Karpas-422 (cell line): ENCODE results near the gene CNGB1. TPM values are rescaled to one million over a fixed set of nuclear protein-coding genes. Genes with fewer than 3 reads are reported as not detected.

ENCODE experiments used
- DNase-seq: peaks from one replicate; pipeline ENCODE4 v3.0.0-alpha.2; 2015
- H2AFZ ChIP-seq: fragments of 200-600 bp; sonication (generic); 2 replicates; pipeline ENCODE4 v1.6.1; 2014; ENCODE audit warnings: antibody characterized with exemption, low read length, mixed read lengths
- H3K27ac ChIP-seq: fragments of 200-600 bp; sonication (generic); 2 replicates; pipeline ENCODE4 v1.5.1; 2014; ENCODE audit warnings: mild to moderate bottlenecking, low read length, moderate library complexity
- H3K27me3 ChIP-seq: fragments of 200-600 bp; sonication (generic); 2 replicates; pipeline ENCODE4 v1.6.1; 2014; ENCODE audit warnings: low read length, mixed read lengths
- H3K36me3 ChIP-seq: fragments of 200-600 bp; sonication (generic); 2 replicates; pipeline ENCODE4 v1.6.1; 2014; ENCODE audit warnings: low read length, mixed read lengths; ENCODE audit not compliant: insufficient read depth
- H3K4me1 ChIP-seq: fragments of 200-600 bp; sonication (generic); 2 replicates; pipeline ENCODE4 v1.6.1; 2014; ENCODE audit warnings: mild to moderate bottlenecking, low read length, mixed read lengths
- H3K4me2 ChIP-seq: fragments of 200-600 bp; sonication (generic); 2 replicates; pipeline ENCODE4 v1.6.1; 2014; ENCODE audit warnings: low read length, low read depth, mild to moderate bottlenecking; ENCODE audit not compliant: poor library complexity, severe bottlenecking
- H3K4me3 ChIP-seq: fragments of 200-600 bp; sonication (generic); 2 replicates; pipeline ENCODE4 v1.5.1; 2014; ENCODE audit warnings: mild to moderate bottlenecking, antibody characterized with exemption, low read length, mixed read lengths
- H3K79me2 ChIP-seq: fragments of 200-600 bp; sonication (generic); 2 replicates; pipeline ENCODE4 v1.6.1; 2014; ENCODE audit warnings: mild to moderate bottlenecking, low read length, mixed read lengths
- H3K9ac ChIP-seq: fragments of 200-600 bp; sonication (generic); 2 replicates; pipeline ENCODE4 v1.6.0; 2014; ENCODE audit warnings: low read length
- H3K9me2 ChIP-seq: fragments of 200-600 bp; sonication (generic), shearing (Covaris generic); replicated peaks from 2 replicates; pipeline ENCODE4 v1.6.0; 2014; ENCODE audit warnings: mild to moderate bottlenecking, low read length, moderate library complexity; ENCODE audit not compliant: insufficient read depth
- H3K9me3 ChIP-seq: fragments of 300-700, 200-600 bp; sonication (generic); 2 replicates; pipeline ENCODE4 v1.6.1; 2014; ENCODE audit warnings: low read length, mixed read lengths
- H4K20me1 ChIP-seq: fragments of 200-600 bp; sonication (generic); 2 replicates; pipeline ENCODE4 v1.6.1; 2014; ENCODE audit warnings: mild to moderate bottlenecking, antibody characterized with exemption, low read length, low read depth; ENCODE audit not compliant: insufficient read depth
- total RNA-seq: library from RNA; depleted of rRNA; stranded (reverse); fragments of >200 nt; shearing (Covaris generic); gene quantifications from 2 replicates; pipeline ENCODE4 v1.2.3, GENCODE V29; 2014; ENCODE audit warnings: low replicate concordance

The CNGB1 gene
- total RNA-seq, 1 experiment from 2014 or later: not detected

- H3K36me3 ChIP-seq: no peaks in the 10 kb centered on the region
- no peaks in the 10 kb centered on the region for H3K27me3 ChIP-seq
- H3K4me1 ChIP-seq: no peaks in the 10 kb centered on the region
- DNase-seq: no peak
- no peaks in the 10 kb centered on the region for H4K20me1 ChIP-seq
- H3K79me2 ChIP-seq: no peaks in the 10 kb centered on the region
- no peak overlapping the region for H3K4me3 ChIP-seq
- no peaks in the 10 kb centered on the region for H3K9me3 ChIP-seq
- no peak overlapping the region for H3K27ac ChIP-seq
- no peak overlapping the region for H3K4me2 ChIP-seq
- no peak overlapping the region for H3K9ac ChIP-seq
- no peaks in the 10 kb centered on the region for H3K9me2 ChIP-seq
- H2AFZ ChIP-seq: no peak overlapping the region
Observed at GRCh38 chr16:57937861-57938260, 33.1 kb downstream of the CNGB1 start.

GRCh38 chr16:57935904-57936303 lies 35.0 kb downstream of the CNGB1 start:
- no peak overlapping the region for H3K27ac ChIP-seq
- no peaks in the 10 kb centered on the region for H3K79me2 ChIP-seq
- no peak for DNase-seq
- no peaks in the 10 kb centered on the region for H3K9me3 ChIP-seq
- no peaks in the 10 kb centered on the region for H3K36me3 ChIP-seq
- H3K9ac ChIP-seq: no peak overlapping the region
- H2AFZ ChIP-seq: no peak overlapping the region
- no peaks in the 10 kb centered on the region for H3K27me3 ChIP-seq
- H4K20me1 ChIP-seq: no peaks in the 10 kb centered on the region
- no peaks in the 10 kb centered on the region for H3K4me1 ChIP-seq
- H3K9me2 ChIP-seq: no peaks in the 10 kb centered on the region
- no peak overlapping the region for H3K4me2 ChIP-seq
- no peak overlapping the region for H3K4me3 ChIP-seq

- H4K20me1 ChIP-seq: no peaks in the 10 kb centered on the region
Observed at GRCh38 chr16:57930533-57930932, 40.4 kb downstream of the CNGB1 start.

GRCh38 chr16:57929250-57929649 lies 41.7 kb downstream of the CNGB1 start:
- no peak for DNase-seq
- Histone ChIP-seq H2AFZ (no peak overlapping the region), H3K9ac (no peak overlapping the region), H3K27me3 (no peaks in the 10 kb centered on the region), H3K4me3 (no peak overlapping the region), H3K36me3 (no peaks in the 10 kb centered on the region), H3K79me2 (no peaks in the 10 kb centered on the region), H3K4me1 (no peaks in the 10 kb centered on the region), H3K9me3 (no peaks in the 10 kb centered on the region), H4K20me1 (no peaks in the 10 kb centered on the region), H3K9me2 (no peaks in the 10 kb centered on the region), H3K4me2 (no peak overlapping the region), H3K27ac (no peak overlapping the region)

More at GRCh38 chr16:57930533-57930932, 40.4 kb downstream of the CNGB1 start:
- Histone ChIP-seq H3K79me2 (no peaks in the 10 kb centered on the region), H3K4me1 (no peaks in the 10 kb centered on the region), H3K36me3 (no peaks in the 10 kb centered on the region), H3K4me3 (no peak overlapping the region), H2AFZ (no peak overlapping the region), H3K27ac (no peak overlapping the region), H3K9me3 (no peaks in the 10 kb centered on the region), H3K4me2 (no peak overlapping the region), H3K27me3 (no peaks in the 10 kb centered on the region), H3K9ac (no peak overlapping the region), H3K9me2 (no peaks in the 10 kb centered on the region)
- no peak for DNase-seq

DNA sequence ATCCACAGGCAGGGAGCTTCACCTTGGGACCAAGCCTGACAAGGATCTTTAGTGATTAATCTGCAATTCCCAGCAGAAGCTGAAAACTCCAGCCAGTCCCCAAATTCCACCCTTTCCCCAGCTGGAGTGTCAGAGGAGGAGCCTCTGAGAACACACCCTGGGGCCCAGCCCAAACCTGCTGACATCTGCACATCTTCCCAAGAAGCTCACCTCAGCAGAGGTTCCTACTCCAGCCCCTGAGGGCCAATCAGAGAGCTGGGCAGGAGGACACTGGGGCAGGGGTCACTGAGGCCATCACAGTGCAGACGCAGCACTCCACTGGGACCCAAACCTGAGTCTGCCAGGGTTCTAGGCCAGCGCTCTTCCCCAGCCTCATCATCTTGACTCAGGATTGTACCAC lies 44.9 kb downstream of the CNGB1 start:
- Histone ChIP-seq H3K27me3 (no peaks in the 10 kb centered on the region), H3K4me3 (no peak overlapping the region), H3K4me2 (no peak overlapping the region), H3K79me2 (no peaks in the 10 kb centered on the region), H3K27ac (no peak overlapping the region), H3K4me1 (no peaks in the 10 kb centered on the region), H3K9ac (no peak overlapping the region), H3K9me2 (no peaks in the 10 kb centered on the region), H4K20me1 (0 out of 2 replicates have a peak, but pooled peaks cover 3% of the 10 kb centered on the region), H3K9me3 (no peaks in the 10 kb centered on the region), H3K36me3 (no peaks in the 10 kb centered on the region), H2AFZ (no peak overlapping the region)
- no peak for DNase-seq

DNA sequence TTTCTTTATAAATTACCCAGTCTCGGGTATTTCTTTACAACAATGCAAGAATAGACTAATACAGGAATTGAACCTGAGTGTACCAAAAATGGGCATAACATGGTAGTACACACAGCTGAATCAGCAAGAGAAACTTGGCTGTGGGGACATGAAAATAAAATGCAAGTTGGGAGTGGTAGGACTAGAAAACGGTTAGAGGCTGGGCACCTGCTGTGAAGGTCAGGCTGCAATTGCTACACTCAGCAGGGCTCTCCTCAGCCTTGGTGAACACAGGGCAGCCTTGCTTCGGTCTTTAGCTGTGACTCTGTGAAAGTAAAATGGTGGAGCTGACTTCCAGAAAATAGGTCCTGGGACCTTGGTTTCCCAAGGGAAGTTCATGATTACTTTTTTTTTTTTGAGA lies 45.6 kb downstream of the CNGB1 start:
- DNase-seq: no peak
- no peaks in the 10 kb centered on the region for H3K36me3 ChIP-seq
- H3K9me3 ChIP-seq: no peaks in the 10 kb centered on the region
- H3K4me1 ChIP-seq: no peaks in the 10 kb centered on the region
- H3K79me2 ChIP-seq: no peaks in the 10 kb centered on the region
- no peak overlapping the region for H3K27ac ChIP-seq
- H3K4me3 ChIP-seq: no peak overlapping the region
- no peak overlapping the region for H2AFZ ChIP-seq
- no peaks in the 10 kb centered on the region for H3K9me2 ChIP-seq
- H3K4me2 ChIP-seq: no peak overlapping the region
- no peak overlapping the region for H3K9ac ChIP-seq
- H4K20me1 ChIP-seq: 0 out of 2 replicates have a peak, but pooled peaks cover 3% of the 10 kb centered on the region
- H3K27me3 ChIP-seq: no peaks in the 10 kb centered on the region

DNA sequence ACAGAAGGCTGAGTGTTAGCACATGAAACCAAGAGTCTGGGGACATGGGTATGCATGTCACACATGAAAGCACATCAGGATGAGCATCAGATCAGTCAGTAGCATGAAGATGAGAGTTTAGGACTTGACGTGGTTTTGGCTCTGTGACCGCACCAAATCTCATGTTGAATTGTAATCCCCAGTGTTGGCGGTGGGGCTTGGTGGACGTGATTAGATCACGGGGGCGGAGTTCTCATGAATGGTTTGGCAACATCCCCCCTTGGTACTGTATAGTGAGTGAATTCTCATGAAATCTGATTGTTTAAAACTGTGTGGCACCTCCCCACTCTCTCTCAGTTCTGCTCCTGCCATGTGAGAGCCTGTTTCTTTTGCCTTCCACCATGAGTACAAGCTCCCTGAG lies 46.4 kb downstream of the CNGB1 start:
- H3K4me1 ChIP-seq: no peaks in the 10 kb centered on the region
- no peak overlapping the region for H3K27ac ChIP-seq
- no peak for DNase-seq
- no peak overlapping the region for H3K4me3 ChIP-seq
- H3K27me3 ChIP-seq: no peaks in the 10 kb centered on the region
- no peak overlapping the region for H2AFZ ChIP-seq
- H3K9me2 ChIP-seq: no peaks in the 10 kb centered on the region
- no peak overlapping the region for H3K4me2 ChIP-seq
- H4K20me1 ChIP-seq: 0 out of 2 replicates have a peak, but pooled peaks cover 3% of the 10 kb centered on the region
- no peak overlapping the region for H3K9ac ChIP-seq
- no peaks in the 10 kb centered on the region for H3K9me3 ChIP-seq
- H3K36me3 ChIP-seq: no peaks in the 10 kb centered on the region
- H3K79me2 ChIP-seq: no peaks in the 10 kb centered on the region

- H3K36me3 ChIP-seq: no peaks in the 10 kb centered on the region
Observed at GRCh38 chr16:57923841-57924240, 47.1 kb downstream of the CNGB1 start.

GRCh38 chr16:57923418-57923817 lies 47.5 kb downstream of the CNGB1 start:
- H2AFZ ChIP-seq: no peak overlapping the region
- no peaks in the 10 kb centered on the region for H3K9me2 ChIP-seq
- H3K27me3 ChIP-seq: no peaks in the 10 kb centered on the region
- no peak overlapping the region for H3K4me2 ChIP-seq
- H3K4me3 ChIP-seq: no peak overlapping the region
- no peak overlapping the region for H3K9ac ChIP-seq
- no peaks in the 10 kb centered on the region for H3K36me3 ChIP-seq
- no peak overlapping the region for H3K27ac ChIP-seq
- H4K20me1 ChIP-seq: 0 out of 2 replicates have a peak, but pooled peaks cover 3% of the 10 kb centered on the region
- no peaks in the 10 kb centered on the region for H3K4me1 ChIP-seq
- no peaks in the 10 kb centered on the region for H3K79me2 ChIP-seq
- DNase-seq: no peak
- no peaks in the 10 kb centered on the region for H3K9me3 ChIP-seq

More at GRCh38 chr16:57923841-57924240, 47.1 kb downstream of the CNGB1 start:
- Histone ChIP-seq H3K9me3 (no peaks in the 10 kb centered on the region), H3K4me3 (no peak overlapping the region), H3K4me2 (no peak overlapping the region), H3K9ac (no peak overlapping the region), H2AFZ (no peak overlapping the region), H3K9me2 (no peaks in the 10 kb centered on the region), H3K27me3 (no peaks in the 10 kb centered on the region), H3K4me1 (no peaks in the 10 kb centered on the region), H3K27ac (no peak overlapping the region), H3K79me2 (no peaks in the 10 kb centered on the region), H4K20me1 (0 out of 2 replicates have a peak, but pooled peaks cover 3% of the 10 kb centered on the region)
- DNase-seq: no peak
